Measurements from ENCODE around the gene CNN1. TPM values are rescaled to one million over a fixed set of nuclear protein-coding genes. Genes with fewer than 3 reads are reported as not detected.

The CNN1 gene
- total and polyA plus RNA-seq, 2 of the 13 experiments (the other 11 are each of a cell fraction or from before 2014, with no cell fraction given) = 0.70 to 1.1 TPM

- no peak for TF ChIP-seq NCOA2 (CRISPR knock-in tag; IDR thresholded peaks at IDR 0.05)
- peak; percentile 51; the same call in 1 of the 3 replicates for TF ChIP-seq MXI1 (IDR thresholded peaks at IDR 0.05; ENCODE audit: borderline replicate concordance, low read depth, low read length)
- TF ChIP-seq SKIL (CRISPR knock-in tag; IDR thresholded peaks at IDR 0.05; ENCODE audit: borderline replicate concordance) = no peak
- no peak for TF ChIP-seq DDIT3 (CRISPR knock-in tag; IDR thresholded peaks at IDR 0.05)
- TF ChIP-seq HNRNPLL (IDR thresholded peaks at IDR 0.05; ENCODE audit: low read depth, low read length, poor library complexity, severe bottlenecking) = peak; percentile 65
- no peak for TF ChIP-seq STAG1 (CRISPR knock-in tag; IDR thresholded peaks at IDR 0.05)
- no peak for TF ChIP-seq ZBTB34 (CRISPR knock-in tag; IDR thresholded peaks at IDR 0.05)
- peak; percentile 88 for TF ChIP-seq AGO2 (optimal IDR thresholded peaks at IDR 0.05; ENCODE audit: low read depth, low read length)
- TF ChIP-seq HMGXB3 (CRISPR knock-in tag; IDR thresholded peaks at IDR 0.05; ENCODE audit: borderline replicate concordance) = peak; percentile 56; the same call in 1 of the 2 replicates
- TF ChIP-seq ZBED4 (CRISPR knock-in tag; IDR thresholded peaks at IDR 0.05; ENCODE audit: borderline replicate concordance) = no peak; the same call in 1 of the 2 replicates
- TF ChIP-seq ZFYVE20 (CRISPR knock-in tag; IDR thresholded peaks at IDR 0.05; ENCODE audit: borderline replicate concordance, low read depth) = 0 out of 2 replicates have a peak, but pooled peaks have one; percentile 61
- no peak for TF ChIP-seq HNF4G (IDR thresholded peaks at IDR 0.05; ENCODE audit: borderline replicate concordance, low read depth, low read length)
- 0 out of 2 replicates have a peak, but pooled peaks have one; percentile 30 for TF ChIP-seq HNF4G (CRISPR knock-in tag; IDR thresholded peaks at IDR 0.05; ENCODE audit: borderline replicate concordance, low read depth)
- TF ChIP-seq TGIF2 (CRISPR knock-in tag; IDR thresholded peaks at IDR 0.05) = peak; percentile 18; the same call in 1 of the 2 replicates
These were observed 58.8 kb downstream of the CNN1 start, which contains the start of gene ZNF627 (continued) for GRCh38 chr19:11597202-11598102.

Data from HepG2 (cell line).